ENCODE data around the gene TSPAN3. TPM values are rescaled to one million over a fixed set of nuclear protein-coding genes. Genes with fewer than 3 reads are reported as not detected.
A peak's percentile ranks its signal among the peaks of the same experiment; 100 is the strongest.

Gene TSPAN3
- total RNA-seq, 1 donor: 194 TPM

GRCh38 chr15:77067691-77068367 is 3.1 kb downstream of the TSPAN3 start:
- no peak overlapping the region for H3K4me3 ChIP-seq (ENCODE audit: low read depth, low read length)
- DNase-seq (ENCODE audit: low read depth): no peak
- TF ChIP-seq, protein P1, sequence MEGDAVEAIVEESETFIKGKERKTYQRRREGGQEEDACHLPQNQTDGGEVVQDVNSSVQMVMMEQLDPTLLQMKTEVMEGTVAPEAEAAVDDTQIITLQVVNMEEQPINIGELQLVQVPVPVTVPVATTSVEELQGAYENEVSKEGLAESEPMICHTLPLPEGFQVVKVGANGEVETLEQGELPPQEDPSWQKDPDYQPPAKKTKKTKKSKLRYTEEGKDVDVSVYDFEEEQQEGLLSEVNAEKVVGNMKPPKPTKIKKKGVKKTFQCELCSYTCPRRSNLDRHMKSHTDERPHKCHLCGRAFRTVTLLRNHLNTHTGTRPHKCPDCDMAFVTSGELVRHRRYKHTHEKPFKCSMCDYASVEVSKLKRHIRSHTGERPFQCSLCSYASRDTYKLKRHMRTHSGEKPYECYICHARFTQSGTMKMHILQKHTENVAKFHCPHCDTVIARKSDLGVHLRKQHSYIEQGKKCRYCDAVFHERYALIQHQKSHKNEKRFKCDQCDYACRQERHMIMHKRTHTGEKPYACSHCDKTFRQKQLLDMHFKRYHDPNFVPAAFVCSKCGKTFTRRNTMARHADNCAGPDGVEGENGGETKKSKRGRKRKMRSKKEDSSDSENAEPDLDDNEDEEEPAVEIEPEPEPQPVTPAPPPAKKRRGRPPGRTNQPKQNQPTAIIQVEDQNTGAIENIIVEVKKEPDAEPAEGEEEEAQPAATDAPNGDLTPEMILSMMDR (IDR thresholded peaks at IDR 0.05; ENCODE audit: insufficient read depth, low read length): no peak

DNA sequence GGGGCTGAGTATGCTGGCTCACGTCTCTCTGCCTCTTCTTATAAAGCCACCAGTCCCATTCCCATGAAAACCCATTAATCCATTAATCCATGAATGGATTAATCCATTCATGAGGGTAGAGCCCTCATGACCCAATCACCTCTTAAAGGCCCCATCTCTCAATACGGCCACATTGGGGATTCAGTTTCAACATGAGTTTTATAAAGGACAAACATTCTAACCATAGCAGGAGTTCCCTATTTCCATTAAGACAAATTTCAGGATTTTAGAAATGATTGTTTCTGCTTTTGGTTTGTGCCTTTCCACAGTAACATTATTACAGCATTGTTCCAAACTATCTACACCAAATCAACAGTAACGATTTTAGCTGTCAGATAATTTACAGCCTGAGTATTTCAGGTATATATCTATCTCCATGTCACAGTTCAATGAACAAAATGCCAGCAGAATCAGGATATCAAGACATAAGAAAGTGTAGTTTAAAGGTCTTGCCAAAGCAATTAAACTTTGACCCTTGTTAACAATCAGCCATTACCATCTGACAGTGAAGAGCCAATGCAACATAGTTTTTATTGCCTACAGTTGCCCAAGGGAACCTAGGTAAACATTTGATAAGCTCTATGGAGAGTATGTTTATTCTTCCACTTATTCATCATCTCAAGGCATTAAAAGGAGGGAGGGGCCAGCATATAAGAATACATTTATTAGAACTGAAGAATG is 3.8 kb downstream of the TSPAN3 start:
- TF ChIP-seq, protein P1 (IDR thresholded peaks at IDR 0.05; ENCODE audit: insufficient read depth, low read length): no peak
- H3K4me3 ChIP-seq (ENCODE audit: low read depth, low read length): no peak overlapping the region
- no peak for DNase-seq (ENCODE audit: low read depth)

DNA sequence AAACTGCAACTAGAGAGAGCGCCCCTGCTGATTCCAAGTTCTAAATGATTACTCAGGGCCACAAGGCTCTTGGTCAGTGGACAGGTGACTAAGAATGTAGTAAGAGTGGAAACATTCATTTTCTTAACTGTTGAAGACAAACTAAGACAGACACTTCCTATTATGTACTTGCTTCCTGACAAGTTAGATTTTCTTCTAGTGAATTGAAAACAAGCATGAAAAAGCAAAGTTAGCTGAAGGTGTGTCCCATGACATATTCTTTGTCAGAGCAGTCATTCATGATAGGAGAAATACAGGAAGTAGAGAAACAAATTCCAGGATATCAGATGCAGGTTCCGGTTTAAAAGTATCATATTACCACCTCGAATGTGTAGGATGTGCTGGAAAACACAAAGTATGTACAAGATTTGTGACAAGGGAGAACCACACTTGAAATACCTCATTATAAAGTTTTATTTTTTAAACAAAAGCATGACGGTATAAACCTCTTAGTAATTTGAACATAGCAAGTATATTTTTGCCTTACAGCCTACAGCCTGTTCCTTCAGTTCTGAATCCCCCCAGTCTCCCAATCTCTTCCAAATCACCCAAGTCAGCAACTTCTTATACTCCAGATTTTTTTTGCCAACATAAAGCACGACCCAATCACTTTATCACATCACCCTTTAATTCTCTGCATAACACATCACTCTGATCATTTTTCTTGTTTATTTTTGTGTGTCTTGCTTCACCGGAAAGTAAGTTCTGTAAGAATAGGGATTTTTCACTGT is 6.2 kb downstream of the TSPAN3 start:
- no peak for DNase-seq (ENCODE audit: low read depth)
- TF ChIP-seq, protein P1 (IDR thresholded peaks at IDR 0.05; ENCODE audit: insufficient read depth, low read length): no peak

GRCh38 chr15:77064063-77064462 is 6.8 kb downstream of the TSPAN3 start:
- DNase-seq (ENCODE audit: low read depth): no peak
- H3K4me3 ChIP-seq (ENCODE audit: low read depth, low read length): no peak overlapping the region
- TF ChIP-seq, protein P1 (IDR thresholded peaks at IDR 0.05; ENCODE audit: insufficient read depth, low read length): no peak

More for the DNA sequence above, 6.2 kb downstream of the TSPAN3 start:
- no peak overlapping the region for H3K4me3 ChIP-seq (ENCODE audit: low read depth, low read length)

GRCh38 chr15:77063249-77063648 is 7.7 kb downstream of the TSPAN3 start:
- DNase-seq (ENCODE audit: low read depth): no peak
- TF ChIP-seq, protein P1 (IDR thresholded peaks at IDR 0.05; ENCODE audit: insufficient read depth, low read length): no peak
- H3K4me3 ChIP-seq (ENCODE audit: low read depth, low read length): no peak overlapping the region

GRCh38 chr15:77060546-77060945 is 10.4 kb downstream of the TSPAN3 start:
- TF ChIP-seq, protein P1 (IDR thresholded peaks at IDR 0.05; ENCODE audit: insufficient read depth, low read length): no peak
- H3K4me3 ChIP-seq (ENCODE audit: low read depth, low read length): no peak overlapping the region
- peak; percentile 70 for DNase-seq (ENCODE audit: low read depth)

Data from fibroblast of the aortic adventitia (primary cell).